ENCODE measurements around the gene AXDND1.
A peak's percentile ranks its signal among the peaks of the same experiment; 100 is the strongest.

Gene AXDND1

DNA sequence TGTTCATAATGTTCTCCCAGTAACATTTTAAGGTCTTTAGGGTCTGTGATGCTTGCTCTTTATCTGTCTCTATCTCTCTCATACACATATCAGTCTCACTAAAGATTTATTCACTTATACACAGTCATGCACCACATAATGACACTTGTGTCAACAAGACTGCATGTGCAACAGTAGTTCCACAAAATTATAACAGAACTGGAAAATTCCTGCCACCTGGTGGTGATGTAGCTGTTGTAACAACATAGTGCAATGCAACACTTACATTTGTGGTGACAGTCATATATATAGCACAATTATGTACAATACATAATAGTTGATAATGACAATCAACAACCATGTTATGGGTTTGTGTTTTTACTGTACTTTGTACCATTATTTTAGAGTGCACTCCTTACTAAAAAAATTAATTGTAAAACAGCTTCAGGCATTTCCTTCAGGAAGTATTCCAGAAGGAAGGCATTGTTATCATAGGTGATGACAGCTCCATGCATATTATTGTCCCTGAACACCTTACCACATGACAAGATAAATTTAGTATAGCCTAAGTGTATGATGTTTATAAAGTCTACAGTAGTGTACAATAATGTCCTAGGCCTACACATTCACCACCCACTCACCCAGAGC lies 234.0 kb downstream of the AXDND1 start:
- TF ChIP-seq JUND (IDR thresholded peaks at IDR 0.05; ENCODE audit: low read depth) = no peak
- in situ Hi-C loops (cut with HindIII; ENCODE audit: low pct_unique_long_range_greater_than_20kb, low sequenced_read_pairs) = no loop called here
- peak; percentile 66 to 85 for DNase-seq (ENCODE audit: low read depth in 1 of 2, low spot score in 1 of 2)

DNA sequence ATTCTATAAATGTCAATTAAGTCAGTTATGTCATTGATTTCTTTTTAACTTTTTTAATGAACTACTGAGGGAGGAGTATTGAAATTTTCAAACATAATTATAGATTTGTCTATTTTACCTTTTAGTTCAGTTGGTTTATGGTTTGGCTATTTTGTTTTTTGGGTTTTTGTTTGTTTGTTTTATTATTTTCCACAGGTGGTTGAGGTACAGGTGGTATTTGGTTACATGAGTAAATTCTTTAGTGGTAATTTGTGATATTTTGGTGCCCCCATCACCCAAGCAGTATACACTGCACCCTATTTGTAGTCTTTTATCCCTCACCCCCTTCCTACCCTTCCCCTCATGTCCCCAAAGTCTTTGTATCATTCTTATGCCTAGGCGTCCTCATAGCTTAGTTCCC lies 235.3 kb downstream of the AXDND1 start:
- no peak for DNase-seq (ENCODE audit: low read depth in 1 of 2, low spot score in 1 of 2)
- in situ Hi-C loops (cut with HindIII; ENCODE audit: low pct_unique_long_range_greater_than_20kb, low sequenced_read_pairs) = no loop called here
- no peak for TF ChIP-seq JUND (IDR thresholded peaks at IDR 0.05; ENCODE audit: low read depth)
